Endothelial cell of umbilical vein (primary cell): ENCODE measurements around the gene IRF2BPL. TPM values are rescaled to one million over a fixed set of nuclear protein-coding genes. Genes with fewer than 3 reads are reported as not detected.

Experiments used
- BruUV-seq: library from RNA; stranded (reverse); fragments of 400-500 nt; replicated peaks from 2 replicates; lab custom pipeline; 2021; lab: Mats Ljungman, UMichigan
- CTCF ChIA-PET: fragments of 300-600, 350-600 bp; sonication (Branson Sonifier 250); formaldehyde crosslinking; loops from one replicate; lab custom pipeline; 2021; ENCODE audit warnings: antibody characterized with exemption, inconsistent platforms; lab: Charles Lee
- POLR2A ChIA-PET: fragments of 300-600, 350-600 bp; sonication (Branson Sonifier 250); formaldehyde crosslinking; loops from one replicate; lab custom pipeline; 2021; ENCODE audit warnings: antibody characterized with exemption, inconsistent platforms; lab: Charles Lee
- DNase-seq: peaks from one replicate; pipeline ENCODE4 v3.0.0-alpha.2; 2011; ENCODE audit warnings: low read depth, low spot score
- FAIRE-seq: peaks from 2 replicates; lab custom pipeline; 2011; peaks lifted over from hg19 to GRCh38; lab: Jason Lieb, UNC
- H2AFZ ChIP-seq: 2 replicates; pipeline ENCODE4 v1.6.0; 2012; ENCODE audit warnings: low read depth, low read length, control low read depth, inconsistent platforms
- H3K27ac ChIP-seq: 2 replicates; pipeline ENCODE4 v1.5.1; 2011; ENCODE audit warnings: low read depth, mild to moderate bottlenecking, control low read depth, low read length, moderate library complexity; ENCODE audit not compliant: insufficient read depth
- H3K27me3 ChIP-seq, 2 experiments: 2 replicates each; pipeline versions ENCODE4 v1.6.0 to v1.6.1; 2011; ENCODE audit warnings: low read length in 2 of 2, mixed read lengths in 1 of 2; ENCODE audit not compliant: control insufficient read depth in 2 of 2, insufficient read depth in 2 of 2
- H3K36me3 ChIP-seq, 2 experiments: 2 replicates in 1 of 2; 3 replicates in 1 of 2; pipeline ENCODE4 v1.5.1; 2011; ENCODE audit warnings: low read length in 2 of 2, mild to moderate bottlenecking in 1 of 2, moderate library complexity in 1 of 2; ENCODE audit not compliant: control insufficient read depth in 2 of 2, insufficient read depth in 2 of 2; ENCODE audit errors: extremely low read depth in 1 of 2
- H3K4me1 ChIP-seq: 3 replicates; pipeline ENCODE4 v1.5.1; 2011; ENCODE audit warnings: mild to moderate bottlenecking, low read length; ENCODE audit not compliant: control insufficient read depth, insufficient read depth; ENCODE audit errors: extremely low read depth
- H3K4me2 ChIP-seq: 2 replicates; pipeline ENCODE4 v1.6.1; 2011; ENCODE audit warnings: low read length, control low read depth, mixed read lengths; ENCODE audit not compliant: insufficient read depth
- H3K4me3 ChIP-seq, 3 experiments: fragments of 200-600 bp in 1 of 3; sonication (generic), shearing (Covaris generic) in 1 of 3; replicated peaks in 1 of 3; 2 replicates each; pipeline ENCODE4 v1.5.1; 2011 to 2016; ENCODE audit warnings: control low read depth in 3 of 3, low read length in 3 of 3, mild to moderate bottlenecking in 2 of 3, inconsistent platforms in 1 of 3, low read depth in 1 of 3, moderate library complexity in 1 of 3; ENCODE audit not compliant: insufficient read depth in 1 of 3
- H3K79me2 ChIP-seq: 2 replicates; pipeline ENCODE4 v1.6.0; 2012; ENCODE audit warnings: low read length, inconsistent platforms; ENCODE audit not compliant: control insufficient read depth, insufficient read depth
- H3K9ac ChIP-seq: replicated peaks from 2 replicates; pipeline ENCODE3; 2011; ENCODE audit warnings: low read length, control low read depth; ENCODE audit not compliant: insufficient read depth; ENCODE audit errors: extremely low read depth
- H3K9me1 ChIP-seq: replicated peaks from 3 replicates; pipeline ENCODE4 v1.6.0; 2011; ENCODE audit warnings: mild to moderate bottlenecking, low read length; ENCODE audit not compliant: control insufficient read depth, insufficient read depth; ENCODE audit errors: extremely low read depth
- H3K9me3 ChIP-seq: replicated peaks from 2 replicates; pipeline ENCODE4 v1.5.1; 2012; ENCODE audit warnings: low read length, inconsistent platforms; ENCODE audit not compliant: control insufficient read depth, insufficient read depth
- H4K20me1 ChIP-seq: replicated peaks from 2 replicates; pipeline ENCODE3; 2011; ENCODE audit warnings: mild to moderate bottlenecking, low read length; ENCODE audit not compliant: control insufficient read depth, insufficient read depth; ENCODE audit errors: extremely low read depth
- CTCF ChIP-seq, 2 donors: IDR thresholded peaks; 1 replicate in 1 of 2; 2 replicates in 1 of 2; pipeline ENCODE4 v1.5.1; 2011; ENCODE audit warnings: low read length in 2 of 2, mild to moderate bottlenecking in 2 of 2, moderate library complexity in 2 of 2, control low read depth in 1 of 2, inconsistent platforms in 1 of 2, low read depth in 1 of 2; ENCODE audit not compliant: insufficient read depth in 1 of 2; ENCODE audit errors: extremely low read depth in 1 of 2
- EZH2 ChIP-seq: IDR thresholded peaks from 2 replicates; pipeline ENCODE4 v1.6.1; 2012; ENCODE audit warnings: borderline replicate concordance, low read depth, mild to moderate bottlenecking, moderate library complexity, low read length, inconsistent platforms; ENCODE audit not compliant: severe bottlenecking
- FOS ChIP-seq: IDR thresholded peaks from 2 replicates; pipeline ENCODE4 v1.6.1; 2011; ENCODE audit warnings: mild to moderate bottlenecking, low read length, moderate library complexity, borderline replicate concordance; ENCODE audit not compliant: insufficient read depth
- GATA2 ChIP-seq: IDR thresholded peaks from 2 replicates; pipeline ENCODE4 v1.7.0; 2011; ENCODE audit warnings: low read depth, mild to moderate bottlenecking, moderate library complexity, mixed read lengths, low read length; ENCODE audit not compliant: insufficient read length, insufficient read depth
- JUN ChIP-seq: IDR thresholded peaks from 2 replicates; pipeline ENCODE4 v1.6.1; 2011; ENCODE audit warnings: borderline replicate concordance, low read depth; ENCODE audit not compliant: insufficient read length, insufficient read depth
- MAX ChIP-seq: IDR thresholded peaks from 2 replicates; pipeline ENCODE4 v1.6.1; 2011; ENCODE audit not compliant: insufficient read depth, insufficient read length
- MYC ChIP-seq: IDR thresholded peaks from one replicate; pipeline ENCODE4 v1.6.1; 2011; ENCODE audit warnings: mild to moderate bottlenecking, low read depth, low read length
- POLR2A ChIP-seq: IDR thresholded peaks from 2 replicates; pipeline ENCODE4 v1.6.1; 2012; ENCODE audit warnings: low read depth, mild to moderate bottlenecking, control low read depth, low read length
- POLR2AphosphoS5 ChIP-seq: IDR thresholded peaks from 2 replicates; pipeline ENCODE4 v1.6.1; 2012; ENCODE audit warnings: low read depth, mild to moderate bottlenecking, control low read depth, low read length, moderate library complexity; ENCODE audit not compliant: insufficient read depth
- dilution Hi-C: fragments of 300-500 bp; cut with MboI; formaldehyde crosslinking; loops from one replicate; pipeline ENCODE4 v1.15.0; 2019; ENCODE audit warnings: low sequenced_read_pairs; ENCODE audit not compliant: extremely low pct_ligation_motif_present
- intact Hi-C: fragments of 100-400 bp; cut with micrococcal nuclease; formaldehyde crosslinking; loops from one replicate; pipeline ENCODE4 v1.10.0; 2022
- polyA plus RNA-seq, 4 experiments: library from polyadenylated mRNA; depleted of rRNA in 3 of 4; stranded (reverse) in 3 of 4; unstranded in 1 of 4; fragments of >200 nt; gene quantifications; 2 replicates each; pipeline versions ENCODE4 v1.2.1 to v1.2.3, GENCODE V29; 2011 to 2012; ENCODE audit warnings: missing spikeins in 1 of 4
- total RNA-seq: library from RNA; stranded (reverse); gene quantifications from 2 replicates; pipeline ENCODE4 v1.2.3, GENCODE V29; 2021

The IRF2BPL gene
- total and polyA plus RNA-seq, 2 donors (not counting 3 experiments of a cell fraction or from before 2014, with no cell fraction given) = 9.3 to 23.3 TPM

GRCh38 chr14:77002889-77003288 is 25.6 kb downstream of the IRF2BPL start:
- dilution Hi-C loops (no loop called here), intact Hi-C loops (no loop called here)
- POLR2A ChIA-PET = no interaction called here
- no peak overlapping the region for H3K27ac ChIP-seq
- no peaks in the 10 kb centered on the region for H3K9me1 ChIP-seq
- peaks cover 3% of the 10 kb centered on the region for H3K4me1 ChIP-seq
- H3K4me3 ChIP-seq = no peak overlapping the region
- FAIRE-seq = no peak
- H4K20me1 ChIP-seq = no peaks in the 10 kb centered on the region
- no TSS peak for BruUV-seq
- TF ChIP-seq CTCF (IDR thresholded peaks at IDR 0.05; ENCODE audit: extremely low read depth in 1 of 2, insufficient read depth in 1 of 2, low read depth in 1 of 2, low read length in 2 of 2) (no peak), MAX (no peak), MYC (no peak), GATA2 (no peak)
- no peak overlapping the region for H3K4me2 ChIP-seq
- CTCF ChIA-PET = interaction anchor here (0.7 kb wide), 1 partner anchor 53 kb away, joined by 3 read pairs; no protein-coding TSS in a partner anchor
- no peaks in the 10 kb centered on the region for H3K9me3 ChIP-seq
- H3K27me3 ChIP-seq = no peaks in the 10 kb centered on the region
- no peaks in the 10 kb centered on the region for H3K36me3 ChIP-seq
- no peak for DNase-seq
- H3K9ac ChIP-seq = no peak overlapping the region
- no peak overlapping the region for H2AFZ ChIP-seq
- H3K79me2 ChIP-seq = no peaks in the 10 kb centered on the region

GRCh38 chr14:77002335-77002734 is 26.2 kb downstream of the IRF2BPL start:
- dilution Hi-C loops = no loop called here
- Histone ChIP-seq H3K9ac (no peak overlapping the region), H3K4me2 (no peak overlapping the region), H2AFZ (no peak overlapping the region), H3K27ac (no peak overlapping the region), H3K79me2 (no peaks in the 10 kb centered on the region), H4K20me1 (no peaks in the 10 kb centered on the region), H3K4me3 (no peak overlapping the region), H3K27me3 (no peaks in the 10 kb centered on the region), H3K4me1 (peaks cover 3% of the 10 kb centered on the region), H3K36me3 (no peaks in the 10 kb centered on the region), H3K9me3 (no peaks in the 10 kb centered on the region), H3K9me1 (no peaks in the 10 kb centered on the region)
- CTCF ChIA-PET = no interaction called here
- TF ChIP-seq POLR2AphosphoS5 = no peak
- TF ChIP-seq MYC = no peak
- no peak for TF ChIP-seq GATA2
- no peak for TF ChIP-seq POLR2A
- TF ChIP-seq EZH2 = no peak
- no peak for TF ChIP-seq CTCF (IDR thresholded peaks at IDR 0.05; ENCODE audit: extremely low read depth in 1 of 2, insufficient read depth in 1 of 2, low read depth in 1 of 2, low read length in 2 of 2)
- no peak for TF ChIP-seq JUN
- TF ChIP-seq FOS = no peak
- TF ChIP-seq MAX = no peak
- DNase-seq (no peak), FAIRE-seq (no peak)
- POLR2A ChIA-PET = no interaction called here
- intact Hi-C loops = no loop called here
- no TSS peak for BruUV-seq
